ENCODE results near the gene SH3RF3.

The SH3RF3 gene

GRCh38 chr2:109211315-109211714, 82.3 kb downstream of the SH3RF3 start:
- no peak for TF ChIP-seq CTCF (conservative IDR thresholded peaks at IDR 0.05)
- H3K27ac ChIP-seq, result no peak overlapping the region

DNA sequence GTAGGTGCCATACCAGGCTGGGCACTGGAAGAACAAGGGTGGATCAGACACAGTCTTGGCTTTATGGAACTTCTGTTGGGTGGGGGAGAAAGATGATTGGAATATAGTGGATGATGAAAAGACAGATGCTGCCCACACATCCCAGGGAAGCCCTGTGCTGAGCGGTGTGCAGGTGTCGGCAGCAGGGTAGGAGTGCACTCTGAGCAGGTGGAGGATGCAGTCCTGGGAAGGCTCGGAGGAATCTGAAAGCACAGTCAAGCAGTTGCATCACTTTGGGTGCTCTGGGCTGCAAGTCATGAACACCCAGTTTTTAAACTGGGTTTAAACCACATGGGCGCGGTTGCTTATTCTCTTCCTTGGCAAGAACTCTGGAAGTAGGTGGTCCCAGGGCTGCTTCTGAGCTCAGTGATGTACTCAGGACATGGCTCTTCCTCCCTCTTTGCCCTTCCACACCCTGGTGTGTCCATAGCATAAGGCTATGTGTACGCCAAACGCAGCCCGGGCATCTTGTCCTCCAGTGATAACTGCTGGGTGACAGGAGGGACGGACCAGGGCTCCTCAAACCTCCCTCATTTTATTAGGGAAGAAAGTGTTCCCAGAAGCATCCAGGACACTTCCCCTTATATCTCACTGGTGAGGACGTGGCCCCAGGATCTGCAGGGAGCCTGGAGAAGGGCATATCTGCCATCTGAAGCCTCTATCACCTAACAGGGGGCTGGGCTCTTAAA, 84.0 kb downstream of the SH3RF3 start:
- no peak for TF ChIP-seq CTCF (conservative IDR thresholded peaks at IDR 0.05)
- no peak overlapping the region for H3K27ac ChIP-seq

DNA sequence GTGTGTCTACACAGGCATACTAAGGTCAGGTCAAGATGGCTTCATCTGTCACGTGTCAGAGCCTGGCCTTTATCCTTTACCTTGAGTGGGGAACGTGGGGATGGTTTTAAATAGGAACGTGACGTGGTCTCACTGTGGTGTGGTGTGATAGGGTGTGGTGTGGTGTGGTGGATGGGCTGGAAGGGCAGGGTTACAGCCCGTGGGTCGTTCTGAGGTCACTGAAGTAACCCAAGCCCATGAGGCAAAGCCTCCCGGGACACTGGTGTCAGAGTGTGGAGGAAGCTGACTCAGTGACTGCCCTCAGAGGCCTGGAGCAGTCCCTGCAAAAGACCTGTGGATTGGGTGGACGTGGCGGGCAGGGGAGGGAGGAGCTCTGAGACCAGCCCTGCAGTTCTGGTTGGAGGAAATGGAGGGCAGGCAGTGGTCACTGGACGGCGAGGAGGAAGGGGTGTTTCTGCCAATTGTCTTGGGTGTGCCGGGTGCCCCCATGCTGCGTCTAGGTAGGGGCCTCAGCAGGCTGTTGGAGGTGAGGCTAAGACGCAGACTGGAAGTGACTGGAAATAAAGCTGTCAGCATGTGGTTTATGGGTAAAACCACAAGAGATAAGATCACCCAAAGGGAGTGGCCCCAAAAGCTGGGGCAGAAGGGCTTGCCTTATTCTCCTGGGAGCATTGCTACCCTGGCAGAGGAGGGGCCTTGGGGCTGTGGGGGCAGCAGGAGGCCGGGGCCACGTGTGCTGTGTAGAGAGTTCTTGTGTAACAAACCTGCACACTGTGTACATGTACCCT, 84.8 kb downstream of the SH3RF3 start:
- H3K27ac ChIP-seq, result no peak overlapping the region
- no peak for TF ChIP-seq CTCF (conservative IDR thresholded peaks at IDR 0.05)

GRCh38 chr2:109214651-109215371, 85.8 kb downstream of the SH3RF3 start:
- TF ChIP-seq CTCF (conservative IDR thresholded peaks at IDR 0.05), result no peak
- H3K27ac ChIP-seq, result no peak overlapping the region

DNA sequence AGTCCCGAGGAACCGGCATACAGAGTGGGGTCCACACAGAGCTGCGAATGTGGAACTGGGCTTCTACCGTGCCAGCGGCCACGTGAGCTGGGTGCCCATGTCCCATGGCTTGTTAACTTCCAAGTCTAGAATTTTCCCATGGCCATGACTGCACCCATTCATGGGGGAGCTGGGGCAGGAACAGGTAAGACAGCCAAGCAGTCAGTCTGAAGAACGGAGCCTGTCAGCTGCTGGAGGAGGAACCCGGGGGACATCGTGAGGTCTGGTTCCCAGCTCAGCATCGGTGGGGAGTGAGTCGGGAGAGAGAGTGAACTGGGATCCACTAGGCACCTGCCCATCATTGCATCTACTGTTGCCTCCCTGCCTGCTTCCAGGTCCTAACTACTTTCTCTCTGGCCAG, 86.9 kb downstream of the SH3RF3 start:
- H3K27ac ChIP-seq, result no peak overlapping the region
- TF ChIP-seq CTCF (conservative IDR thresholded peaks at IDR 0.05), result no peak

GRCh38 chr2:109216332-109216731, 87.3 kb downstream of the SH3RF3 start:
- no peak for TF ChIP-seq CTCF (conservative IDR thresholded peaks at IDR 0.05)
- H3K27ac ChIP-seq, result no peak overlapping the region
